ENCODE measurements around the gene SLC26A3. TPM values are rescaled to one million over a fixed set of nuclear protein-coding genes. Genes with fewer than 3 reads are reported as not detected.
A peak's percentile ranks its signal among the peaks of the same experiment; 100 is the strongest.

The SLC26A3 gene
- total RNA-seq, 1 donor = not detected

GRCh38 chr7:107744345-107744750 is 58.7 kb downstream of the SLC26A3 start:
- peaks cover 26% of the 10 kb centered on the region for H3K4me1 ChIP-seq (ENCODE audit: insufficient read depth, low read length)
- no peaks in the 10 kb centered on the region for H3K9me3 ChIP-seq (ENCODE audit: low read depth, low read length)
- H3K27me3 ChIP-seq (ENCODE audit: insufficient read depth, low read length) = no peaks in the 10 kb centered on the region
- H3K4me3 ChIP-seq (ENCODE audit: low read length) = peak overlapping the region; percentile 80

- H3K27me3 ChIP-seq (ENCODE audit: insufficient read depth, low read length) = no peaks in the 10 kb centered on the region
- H3K4me1 ChIP-seq (ENCODE audit: insufficient read depth, low read length) = peaks cover 26% of the 10 kb centered on the region
- no peaks in the 10 kb centered on the region for H3K9me3 ChIP-seq (ENCODE audit: low read depth, low read length)
- peak within 1 kb of the TSS; percentile 80 for H3K4me3 ChIP-seq (ENCODE audit: low read length)
Measured at GRCh38 chr7:107743567-107744344, 59.3 kb downstream of the SLC26A3 start, which contains the start of gene CBLL1. Gene CBLL1, plus strand, starts transcription at chr7:107744142. Its CDS starts 22 bp downstream, at chr7:107744164.

DNA sequence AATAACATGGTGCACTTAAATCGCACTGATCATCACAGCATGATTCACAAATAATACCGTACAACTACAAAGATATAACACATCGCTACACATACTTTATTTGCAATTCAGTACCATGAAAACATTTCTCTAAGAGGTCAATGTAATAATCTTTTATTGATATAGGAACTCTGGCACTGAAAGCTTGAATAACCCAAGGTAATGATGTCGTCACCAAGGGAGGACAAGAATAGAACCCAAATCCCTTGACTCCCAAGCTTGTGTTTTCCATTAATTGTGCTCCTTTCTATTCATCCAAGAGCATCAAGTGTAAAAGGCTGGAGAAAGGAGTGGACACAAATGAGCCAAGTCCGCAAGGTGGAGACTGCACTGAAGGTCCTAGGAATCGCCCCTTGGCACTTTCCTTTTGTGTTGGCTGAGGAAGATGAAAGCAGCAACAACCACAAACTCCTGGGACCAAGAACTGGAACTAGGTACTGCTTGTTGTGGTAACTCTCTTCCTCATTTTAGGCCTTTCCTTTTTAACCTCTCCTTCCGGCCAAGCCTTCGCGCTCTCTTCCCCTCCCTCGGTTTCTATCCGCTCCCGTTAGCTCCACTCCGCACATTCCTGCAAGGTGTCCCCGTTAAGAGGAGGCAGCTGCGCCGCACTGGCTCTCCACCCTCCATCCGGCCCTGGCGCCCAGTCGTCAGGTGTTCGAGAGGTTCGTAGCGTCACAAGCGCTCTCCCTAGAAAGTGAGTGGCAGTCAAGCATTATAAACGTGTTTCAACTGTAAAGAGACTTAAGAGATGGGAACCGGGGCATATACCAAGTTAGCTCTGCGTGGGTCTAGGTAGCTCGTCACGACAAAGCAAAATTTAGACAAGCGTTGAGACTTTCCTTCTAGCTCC is 60.1 kb downstream of the SLC26A3 start:
- H3K4me3 ChIP-seq (ENCODE audit: low read length) = peak overlapping the region; percentile 80
- H3K4me1 ChIP-seq (ENCODE audit: insufficient read depth, low read length) = peaks cover 26% of the 10 kb centered on the region
- H3K27me3 ChIP-seq (ENCODE audit: insufficient read depth, low read length) = no peaks in the 10 kb centered on the region
- no peaks in the 10 kb centered on the region for H3K9me3 ChIP-seq (ENCODE audit: low read depth, low read length)

DNA sequence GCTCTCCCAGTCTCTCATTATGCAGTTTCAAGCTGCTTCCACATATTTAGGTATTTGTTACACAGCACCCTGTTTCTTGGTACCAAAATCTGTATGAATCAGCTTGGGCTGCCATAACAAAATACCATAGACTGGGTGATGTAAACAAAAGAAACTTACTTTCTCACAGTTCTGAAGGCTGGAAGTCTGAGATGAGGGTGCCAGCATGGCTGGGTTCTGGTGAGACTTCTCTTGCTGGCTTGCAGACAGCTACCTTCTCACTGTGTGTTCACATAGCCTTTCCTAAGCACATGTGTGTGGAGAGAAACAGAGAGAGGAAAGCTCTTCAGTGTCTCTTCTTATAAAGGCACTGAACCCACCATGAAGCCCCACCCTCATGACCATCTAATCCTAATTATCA is 74.7 kb downstream of the SLC26A3 start:
- Histone ChIP-seq H3K9me3 (ENCODE audit: low read depth, low read length) (no peaks in the 10 kb centered on the region), H3K27me3 (ENCODE audit: insufficient read depth, low read length) (peaks cover 3% of the 10 kb centered on the region), H3K4me3 (ENCODE audit: low read length) (no peak overlapping the region), H3K4me1 (ENCODE audit: insufficient read depth, low read length) (no peaks in the 10 kb centered on the region)

DNA sequence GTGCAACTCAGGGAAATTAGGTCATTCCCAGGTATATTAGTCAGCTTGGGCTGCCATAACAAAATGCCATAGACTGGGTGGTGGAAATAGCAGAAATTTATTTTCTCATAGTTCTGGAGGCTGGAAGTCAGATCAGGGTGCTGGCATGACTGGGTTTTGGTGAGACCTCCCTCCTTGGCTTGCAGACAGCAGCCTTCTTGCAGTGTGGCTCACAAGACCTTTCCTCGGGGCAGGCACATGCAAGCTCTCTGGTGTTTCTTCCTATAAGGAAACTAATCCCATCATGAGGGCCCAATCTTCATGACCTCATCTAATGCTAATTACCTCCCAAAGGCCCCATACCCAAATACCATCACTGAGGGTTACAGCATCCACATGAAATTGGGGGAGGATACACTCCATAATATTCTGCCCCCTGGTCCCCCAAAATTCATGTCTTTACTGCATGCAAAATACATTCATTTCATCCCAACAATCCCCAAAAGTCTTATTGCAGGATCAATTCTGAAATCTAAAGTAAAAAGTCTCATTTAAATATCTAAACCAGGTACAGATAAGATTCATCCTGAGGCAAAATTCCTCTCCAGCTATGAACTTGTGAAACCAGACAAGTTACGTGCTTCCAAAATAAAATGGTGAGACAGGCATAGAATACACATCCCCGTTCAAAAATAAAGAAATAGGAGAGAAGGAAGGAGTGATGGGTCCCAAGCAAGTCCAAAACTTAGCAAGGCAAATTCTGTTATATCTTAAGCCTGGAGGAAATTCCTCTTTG is 76.5 kb downstream of the SLC26A3 start:
- H3K27me3 ChIP-seq (ENCODE audit: insufficient read depth, low read length) = peaks cover 3% of the 10 kb centered on the region
- no peaks in the 10 kb centered on the region for H3K4me1 ChIP-seq (ENCODE audit: insufficient read depth, low read length)
- no peak overlapping the region for H3K4me3 ChIP-seq (ENCODE audit: low read length)
- H3K9me3 ChIP-seq (ENCODE audit: low read depth, low read length) = no peaks in the 10 kb centered on the region

DNA sequence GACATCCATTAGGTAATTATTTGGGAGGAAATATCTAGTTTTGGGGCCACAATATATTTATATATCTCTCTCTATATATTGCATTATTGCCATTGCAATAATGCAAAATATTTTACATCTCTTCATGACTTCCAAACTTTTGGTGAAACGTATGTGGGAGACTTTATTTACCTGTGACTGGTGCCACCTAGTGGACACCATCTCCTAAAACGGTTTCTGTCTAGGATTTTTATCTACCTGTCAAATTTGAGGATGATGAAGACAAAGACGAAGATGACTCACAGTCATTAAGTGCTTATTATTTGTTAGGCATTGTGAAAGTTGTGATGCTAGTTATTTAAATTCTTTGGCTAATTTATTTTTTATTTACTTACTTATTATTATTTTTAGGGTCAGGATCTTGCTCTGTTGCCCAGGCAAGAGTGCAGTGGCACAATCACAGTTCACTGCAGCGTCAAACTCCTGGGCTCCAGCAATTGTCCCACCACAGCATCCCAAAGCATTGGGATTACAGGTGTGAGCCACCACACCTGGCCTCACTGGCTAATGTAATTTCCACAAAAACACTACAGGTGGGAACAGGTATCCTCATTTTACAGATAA is 77.8 kb downstream of the SLC26A3 start:
- Histone ChIP-seq H3K4me1 (ENCODE audit: insufficient read depth, low read length) (no peaks in the 10 kb centered on the region), H3K9me3 (ENCODE audit: low read depth, low read length) (no peaks in the 10 kb centered on the region), H3K27me3 (ENCODE audit: insufficient read depth, low read length) (peaks cover 3% of the 10 kb centered on the region), H3K4me3 (ENCODE audit: low read length) (no peak overlapping the region)

DNA sequence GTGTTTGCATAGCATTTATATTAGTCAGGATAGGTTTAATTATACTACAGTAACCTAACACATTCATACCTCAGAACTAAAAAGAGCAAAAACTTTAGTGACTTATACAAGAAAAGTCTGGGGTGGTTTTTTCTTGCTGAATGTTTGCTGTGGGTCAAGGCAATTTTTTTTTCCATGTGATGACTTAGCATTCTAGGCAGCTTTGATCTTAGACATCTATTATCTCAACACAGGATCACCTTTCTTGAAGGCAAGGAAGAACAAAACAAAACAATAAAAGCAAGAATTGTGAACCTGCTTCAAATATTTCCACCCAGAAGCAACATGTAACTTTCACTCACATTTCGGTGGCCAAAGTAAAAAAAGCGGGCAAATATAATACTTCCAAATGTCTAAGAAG is 79.8 kb downstream of the SLC26A3 start:
- Histone ChIP-seq H3K9me3 (ENCODE audit: low read depth, low read length) (no peaks in the 10 kb centered on the region), H3K4me1 (ENCODE audit: insufficient read depth, low read length) (no peaks in the 10 kb centered on the region), H3K4me3 (ENCODE audit: low read length) (no peak overlapping the region), H3K27me3 (ENCODE audit: insufficient read depth, low read length) (no peaks in the 10 kb centered on the region)

GRCh38 chr7:107721286-107721685 is 81.7 kb downstream of the SLC26A3 start:
- H3K9me3 ChIP-seq (ENCODE audit: low read depth, low read length) = no peaks in the 10 kb centered on the region
- no peaks in the 10 kb centered on the region for H3K4me1 ChIP-seq (ENCODE audit: insufficient read depth, low read length)
- H3K27me3 ChIP-seq (ENCODE audit: insufficient read depth, low read length) = no peaks in the 10 kb centered on the region
- no peak overlapping the region for H3K4me3 ChIP-seq (ENCODE audit: low read length)

DNA sequence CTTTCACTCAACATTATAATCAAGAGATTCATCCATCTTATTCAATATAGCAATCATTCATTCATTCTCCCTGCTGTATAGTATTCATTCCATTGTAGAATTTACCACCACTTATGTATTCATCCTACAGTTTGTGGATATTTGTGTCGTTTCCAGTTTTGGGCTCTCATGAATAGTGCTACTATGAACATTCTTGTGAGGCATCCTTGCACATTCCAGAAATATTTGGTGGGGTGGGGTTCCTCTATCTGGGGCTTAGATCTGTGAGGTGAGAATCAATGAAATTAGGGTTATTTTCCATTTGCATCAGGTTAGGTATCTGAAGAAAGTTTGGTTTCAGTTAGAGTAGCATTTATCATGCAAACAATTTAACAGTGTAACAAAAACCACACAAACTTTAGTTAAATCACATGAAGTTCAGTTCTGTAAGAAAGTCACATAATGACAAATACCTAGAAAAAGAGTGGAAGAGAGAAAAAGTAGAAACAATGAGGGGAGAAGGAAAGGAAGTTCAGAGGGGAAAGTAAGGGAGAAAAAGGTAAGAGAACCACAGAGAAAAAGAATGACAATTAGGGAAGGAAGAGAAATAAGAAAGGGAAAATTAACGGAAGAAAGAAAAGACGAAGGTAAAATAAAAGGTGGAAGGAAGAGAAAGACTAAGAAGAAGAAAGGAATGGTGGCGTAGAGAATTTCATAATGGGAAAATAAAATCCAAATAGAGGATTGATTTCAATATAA is 84.4 kb downstream of the SLC26A3 start:
- H3K4me3 ChIP-seq (ENCODE audit: low read length) = no peak overlapping the region
- no peaks in the 10 kb centered on the region for H3K9me3 ChIP-seq (ENCODE audit: low read depth, low read length)
- H3K27me3 ChIP-seq (ENCODE audit: insufficient read depth, low read length) = no peaks in the 10 kb centered on the region
- H3K4me1 ChIP-seq (ENCODE audit: insufficient read depth, low read length) = no peaks in the 10 kb centered on the region

DNA sequence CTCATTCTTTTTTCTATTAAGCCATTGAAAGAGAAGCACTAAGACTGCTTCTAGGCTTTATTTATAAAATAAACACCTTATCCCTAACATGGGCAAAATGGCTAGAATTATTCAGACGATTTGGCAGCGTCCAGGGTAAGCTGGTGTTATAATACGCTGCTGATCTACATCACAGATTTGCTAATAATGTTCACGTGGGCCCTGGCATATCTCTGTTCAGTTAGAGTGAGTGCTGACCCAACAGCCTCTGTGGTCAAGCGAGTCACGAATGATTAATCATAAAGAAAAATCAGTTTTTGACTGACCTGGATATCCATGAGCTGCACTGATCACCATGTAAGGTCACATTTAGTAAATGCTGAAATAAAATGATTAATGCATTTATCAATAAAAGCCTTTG is 87.5 kb downstream of the SLC26A3 start:
- H3K4me3 ChIP-seq (ENCODE audit: low read length) = no peak overlapping the region
- no peaks in the 10 kb centered on the region for H3K4me1 ChIP-seq (ENCODE audit: insufficient read depth, low read length)
- H3K27me3 ChIP-seq (ENCODE audit: insufficient read depth, low read length) = no peaks in the 10 kb centered on the region
- H3K9me3 ChIP-seq (ENCODE audit: low read depth, low read length) = no peaks in the 10 kb centered on the region

Other genes starting within 250 kb of the SLC26A3 start
- 78.9 TPM for gene COG5, start 239.3 kb downstream of the SLC26A3 start, total RNA-seq
- gene DUS4L, start 239.3 kb downstream of the SLC26A3 start, total RNA-seq = 13.9 TPM
- gene BCAP29, start 223.0 kb downstream of the SLC26A3 start, total RNA-seq = 26.7 TPM
- not detected for gene SLC26A4, start 142.4 kb downstream of the SLC26A3 start, total RNA-seq
- gene CBLL1, start 59.1 kb downstream of the SLC26A3 start, total RNA-seq = 100 TPM
- 118 TPM for gene DLD, start 88.0 kb upstream of the SLC26A3 start, total RNA-seq
- gene LAMB1, start 199.9 kb upstream of the SLC26A3 start, total RNA-seq = 0.10 TPM